CD4-positive, alpha-beta T cell treated with Interleukin-10 for 1 hour (primary cell): Measurements from ENCODE around the gene OR6X1.

ENCODE experiments used
- DNase-seq: peaks from one replicate; pipeline ENCODE4 v3.0.0-alpha.2; 2020

OR6X1 gene, protein sequence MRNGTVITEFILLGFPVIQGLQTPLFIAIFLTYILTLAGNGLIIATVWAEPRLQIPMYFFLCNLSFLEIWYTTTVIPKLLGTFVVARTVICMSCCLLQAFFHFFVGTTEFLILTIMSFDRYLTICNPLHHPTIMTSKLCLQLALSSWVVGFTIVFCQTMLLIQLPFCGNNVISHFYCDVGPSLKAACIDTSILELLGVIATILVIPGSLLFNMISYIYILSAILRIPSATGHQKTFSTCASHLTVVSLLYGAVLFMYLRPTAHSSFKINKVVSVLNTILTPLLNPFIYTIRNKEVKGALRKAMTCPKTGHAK

DNA sequence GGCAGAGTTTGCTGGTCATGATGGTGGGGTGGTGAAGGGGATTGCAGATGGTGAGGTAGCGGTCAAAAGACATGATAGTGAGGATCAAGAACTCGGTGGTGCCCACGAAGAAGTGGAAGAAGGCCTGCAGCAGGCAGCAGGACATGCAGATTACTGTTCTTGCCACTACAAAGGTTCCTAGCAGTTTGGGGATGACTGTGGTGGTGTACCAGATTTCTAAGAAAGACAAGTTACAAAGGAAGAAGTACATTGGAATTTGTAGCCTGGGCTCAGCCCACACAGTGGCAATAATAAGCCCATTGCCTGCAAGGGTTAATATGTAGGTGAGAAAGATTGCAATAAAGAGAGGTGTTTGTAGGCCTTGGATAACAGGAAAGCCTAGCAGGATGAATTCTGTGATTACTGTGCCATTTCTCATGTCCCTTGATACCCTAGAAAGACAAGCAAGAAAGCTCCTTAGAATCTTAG lies at the start of gene OR6X1:
Gene OR6X1 (minus strand): TSS at position 418 of the 468 bp plus-strand sequence. CDS start 0 bp downstream, at position 418.
- no peak for DNase-seq

DNA sequence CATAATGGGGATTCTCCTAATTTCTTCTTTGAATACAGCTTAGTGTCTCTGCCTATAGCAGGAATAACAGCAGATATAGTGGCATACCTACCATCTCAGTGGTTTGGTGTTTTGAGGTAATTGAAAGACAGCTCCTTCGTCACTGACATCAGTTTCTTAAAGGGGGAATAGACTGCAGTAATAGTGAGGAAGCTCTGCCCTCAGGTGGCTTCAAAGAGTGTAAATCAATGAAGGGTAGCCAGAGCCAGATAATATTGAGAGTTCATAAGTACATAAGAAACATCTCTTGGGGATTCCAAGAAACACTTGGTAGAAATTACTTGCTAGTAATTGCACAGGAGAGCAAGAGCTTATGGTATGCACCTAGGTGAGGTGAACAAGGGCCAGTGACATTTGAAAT lies 47.4 kb upstream of the OR6X1 start:
- DNase-seq: no peak

DNA sequence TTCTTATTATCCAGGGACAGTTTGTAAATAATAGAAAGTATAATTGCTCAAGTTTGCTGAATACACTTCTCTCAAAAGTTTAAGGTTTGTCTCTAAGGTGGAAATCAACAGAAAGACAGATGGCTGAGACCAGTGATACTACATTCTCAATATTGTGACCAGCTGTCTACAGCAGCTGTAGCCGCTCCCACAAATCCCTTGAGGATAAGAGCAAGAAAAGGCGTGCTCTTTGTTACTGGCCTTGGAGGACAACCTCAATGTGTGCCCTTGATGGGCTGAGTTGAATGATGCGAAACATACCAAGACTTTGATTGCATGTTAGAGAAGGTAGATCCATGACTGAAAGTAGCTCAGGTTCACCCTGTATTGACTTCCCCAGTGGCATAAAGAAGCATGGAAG lies 45.7 kb upstream of the OR6X1 start:
- DNase-seq: no peak

DNA sequence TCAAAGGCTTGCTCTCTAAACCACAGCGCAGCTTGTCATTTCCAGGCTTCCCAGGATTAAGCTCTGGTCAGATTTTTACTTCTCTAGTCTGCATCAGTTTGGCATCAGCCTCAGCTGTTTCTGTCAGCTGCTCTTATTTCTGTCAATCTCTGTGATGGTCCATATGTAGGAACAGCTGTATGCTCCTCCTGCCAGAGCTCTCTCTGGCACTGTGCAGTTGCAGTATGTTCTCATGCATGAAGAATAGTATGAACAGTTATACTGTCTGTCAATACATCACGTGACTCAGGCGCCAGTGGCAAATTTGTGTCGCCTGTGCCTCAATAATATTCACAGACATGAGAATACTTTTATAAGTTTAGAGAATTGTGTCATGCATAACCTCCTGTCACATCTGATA lies 45.1 kb upstream of the OR6X1 start:
- DNase-seq: no peak

DNA sequence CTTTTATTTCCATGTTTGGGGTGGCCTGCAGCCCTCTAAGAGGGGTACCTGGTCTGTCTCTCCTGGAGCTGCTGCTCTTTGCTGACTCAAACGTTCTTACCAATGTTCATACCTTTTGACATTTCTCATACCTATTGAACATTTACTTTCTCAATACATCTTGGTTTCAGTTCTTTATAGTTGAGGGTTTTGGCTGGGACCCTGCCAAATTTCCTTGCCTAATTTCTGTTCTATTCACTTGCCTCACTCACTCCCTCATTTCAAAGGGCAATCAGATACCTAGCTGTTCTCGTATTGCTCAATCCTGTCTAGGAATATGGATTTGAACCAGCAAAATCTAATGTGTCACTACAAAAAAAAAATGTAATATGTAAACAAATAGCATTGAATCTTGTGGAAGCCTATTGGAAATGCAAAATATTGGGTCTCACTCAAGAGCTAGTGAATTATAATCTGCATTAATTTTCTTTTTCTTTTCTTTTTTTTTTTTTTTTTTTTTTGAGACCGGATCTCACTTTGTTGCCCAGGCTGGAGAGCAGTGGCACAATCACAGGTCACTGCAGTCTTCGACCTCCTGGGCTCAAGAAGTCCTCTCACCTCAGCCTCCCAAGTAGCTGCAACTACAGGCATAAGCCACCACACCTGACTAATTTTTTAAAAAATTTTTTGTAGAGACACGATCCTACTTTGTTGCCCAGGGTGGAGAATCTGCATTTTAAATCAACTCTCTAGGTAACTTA lies 44.4 kb upstream of the OR6X1 start:
- no peak for DNase-seq

DNA sequence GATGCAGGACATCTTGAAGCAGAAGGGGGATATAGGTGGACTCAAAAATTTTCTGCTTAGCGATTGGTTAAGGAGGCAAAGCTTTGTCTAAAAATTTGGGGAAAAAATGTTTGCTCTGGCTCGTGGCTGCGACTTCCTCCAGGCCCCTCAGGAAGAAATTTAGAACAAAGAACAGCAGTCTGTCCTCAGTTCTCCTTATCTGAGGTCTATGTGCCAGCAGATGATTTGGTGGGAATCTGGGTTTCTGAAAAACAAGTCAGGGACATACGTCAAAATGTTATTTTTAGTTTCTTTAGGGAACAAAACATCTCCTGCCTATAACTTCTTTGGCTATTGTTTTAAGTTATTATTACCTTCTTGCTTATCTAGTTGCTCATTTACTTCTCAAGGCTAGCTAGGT lies 43.8 kb upstream of the OR6X1 start:
- no peak for DNase-seq

DNA sequence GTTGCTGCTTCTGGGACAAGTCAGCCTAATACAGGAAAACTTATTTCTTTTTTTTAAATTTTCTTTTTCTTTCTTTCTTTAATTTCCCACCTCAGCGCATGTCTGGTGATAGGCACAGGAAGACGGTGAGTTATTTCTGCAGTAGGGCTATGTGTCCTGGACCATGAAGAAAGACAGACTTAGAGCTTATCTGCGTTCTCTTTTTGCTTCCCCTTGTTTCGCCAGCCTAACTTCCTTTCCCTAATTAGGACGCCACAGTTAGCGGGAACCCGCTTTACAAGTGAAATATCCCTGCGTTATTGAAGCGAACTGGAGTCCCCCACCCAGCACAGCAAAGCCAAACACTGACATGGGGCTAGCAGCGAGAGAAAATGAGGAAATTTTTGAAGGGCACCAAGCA lies 43.2 kb upstream of the OR6X1 start:
- DNase-seq: no peak

DNA sequence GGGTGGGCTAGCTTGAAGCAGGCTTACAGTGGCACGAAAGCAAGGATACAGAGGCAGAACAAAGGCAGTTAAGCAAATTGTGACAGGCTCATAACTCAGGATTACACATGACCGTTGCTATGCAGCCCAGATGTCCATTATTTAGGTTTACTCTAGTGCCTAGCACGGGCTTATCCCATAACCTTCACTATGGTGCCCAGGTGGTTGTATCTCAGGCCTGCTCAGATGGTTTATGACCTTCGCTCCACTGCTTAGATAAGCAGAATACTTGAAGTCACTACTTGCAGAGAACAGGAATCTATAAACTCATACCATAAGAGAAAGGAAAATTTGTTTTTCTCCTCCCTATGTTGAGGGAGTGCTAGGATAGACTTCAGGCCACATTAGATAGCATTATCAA lies 42.8 kb upstream of the OR6X1 start:
- no peak for DNase-seq

DNA sequence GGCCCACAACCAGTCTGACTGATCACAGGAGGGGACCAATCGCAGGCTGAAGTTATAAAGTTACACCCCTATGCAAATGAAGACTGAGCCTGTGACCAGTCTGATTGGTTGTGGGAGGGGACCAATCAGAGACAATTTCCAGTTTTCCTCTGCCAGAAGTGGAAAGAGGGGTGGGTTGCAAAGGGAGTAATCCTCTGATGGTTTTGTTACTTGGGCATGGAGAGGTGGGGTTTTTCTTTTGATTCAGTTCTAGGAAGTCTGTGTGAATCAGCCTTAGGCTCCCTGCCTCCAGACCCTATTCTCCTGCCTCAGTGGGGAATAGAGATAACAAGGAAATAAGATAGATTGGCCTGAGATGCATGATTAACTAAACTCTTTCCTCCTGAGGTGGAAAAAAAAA lies 41.9 kb upstream of the OR6X1 start:
- DNase-seq: no peak

DNA sequence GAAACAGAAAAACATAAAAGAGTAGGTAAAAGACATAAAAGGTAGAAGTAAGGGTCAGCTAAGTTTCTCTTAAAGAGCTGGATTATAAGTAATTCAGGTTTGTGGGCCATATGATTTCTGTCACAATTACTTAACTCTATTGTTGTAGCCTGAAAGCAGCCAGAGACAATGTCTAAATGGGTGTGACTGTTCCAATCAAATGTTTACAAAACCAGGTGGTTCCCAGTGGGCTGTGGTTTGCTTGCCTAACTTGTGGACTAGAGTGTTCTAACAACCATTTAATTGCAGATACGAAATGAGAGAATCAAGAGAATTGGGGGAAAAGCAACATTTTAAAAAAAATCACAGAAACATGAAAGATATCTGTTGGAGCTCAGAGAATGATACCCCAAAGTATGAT lies 29.2 kb upstream of the OR6X1 start:
- DNase-seq: no peak

DNA sequence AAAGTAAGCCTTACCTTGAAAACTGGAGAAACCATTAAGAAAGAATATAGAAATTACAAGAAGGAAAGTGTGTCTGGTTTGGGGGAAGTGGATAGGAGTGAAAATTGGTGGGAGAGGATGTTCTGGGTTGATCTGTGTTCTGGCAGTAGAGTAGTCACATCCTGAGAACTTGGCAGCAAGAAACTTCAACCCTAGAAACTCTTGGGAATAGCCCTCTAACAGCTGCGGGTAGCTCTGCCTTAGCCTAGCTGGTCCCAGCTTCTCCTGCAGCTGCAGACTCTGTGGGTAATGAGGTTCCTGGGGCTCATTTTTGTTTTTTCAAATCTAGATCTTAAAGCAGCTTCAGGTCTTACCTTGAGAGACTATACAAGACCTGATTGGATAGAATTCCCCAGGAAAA lies 24.2 kb upstream of the OR6X1 start:
- no peak for DNase-seq

DNA sequence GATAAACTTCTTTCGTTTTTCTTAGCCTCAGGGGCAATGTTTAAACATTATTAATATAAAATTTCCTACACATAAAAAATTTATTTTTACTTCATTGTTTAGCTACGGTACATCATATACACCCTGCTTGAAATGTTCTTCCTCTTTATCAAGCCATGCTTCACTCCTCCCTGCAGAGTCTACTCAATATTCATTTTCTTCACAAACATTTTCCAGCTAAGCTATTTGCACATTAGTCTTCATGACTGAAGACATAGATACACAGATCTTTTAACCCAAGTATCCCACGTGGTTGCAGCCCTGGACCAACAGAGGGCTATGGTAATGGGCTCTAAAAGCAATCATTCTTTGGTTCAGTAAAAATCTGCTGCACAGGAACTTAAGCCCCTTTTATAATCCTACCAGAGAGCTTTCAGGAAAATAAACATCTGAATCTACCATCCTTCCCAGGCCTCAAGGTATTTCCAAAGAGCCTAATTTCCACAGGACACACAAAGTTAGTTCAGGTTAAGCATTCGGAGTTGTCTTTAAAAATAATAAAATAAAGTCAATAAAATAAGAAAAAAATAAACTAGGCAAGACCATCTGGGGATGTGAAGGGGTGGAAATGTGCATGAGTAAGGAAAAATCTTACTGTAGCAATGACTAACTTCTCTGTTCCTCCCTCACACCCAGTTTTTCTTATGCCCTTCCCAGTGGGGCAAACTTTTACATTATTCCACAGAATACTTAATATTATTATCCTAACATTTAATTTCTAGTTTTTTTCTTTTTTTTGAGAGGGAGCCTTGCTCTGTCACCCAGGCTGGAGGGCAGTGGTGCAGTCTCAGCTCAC lies 21.6 kb upstream of the OR6X1 start:
- DNase-seq: no peak

DNA sequence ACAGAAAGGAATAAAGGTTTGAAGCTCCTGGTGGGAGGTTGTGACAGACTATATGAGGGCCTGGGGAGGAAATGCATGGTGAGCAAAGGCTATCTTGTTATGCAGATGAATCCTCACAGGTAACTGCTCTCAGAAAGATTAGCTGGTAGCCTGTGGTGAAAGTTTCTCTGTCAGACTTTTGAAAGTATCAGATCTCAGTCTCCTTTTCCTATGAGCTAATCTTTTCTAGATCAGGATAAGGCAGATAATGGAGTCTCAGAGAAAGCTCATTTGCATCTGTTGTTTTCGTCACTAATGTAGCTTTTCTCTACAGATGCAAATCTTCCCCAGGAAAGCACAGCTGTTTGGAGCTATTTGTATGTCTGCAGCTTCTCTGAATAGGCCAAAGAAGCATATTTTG lies 21.0 kb upstream of the OR6X1 start:
- DNase-seq: no peak

DNA sequence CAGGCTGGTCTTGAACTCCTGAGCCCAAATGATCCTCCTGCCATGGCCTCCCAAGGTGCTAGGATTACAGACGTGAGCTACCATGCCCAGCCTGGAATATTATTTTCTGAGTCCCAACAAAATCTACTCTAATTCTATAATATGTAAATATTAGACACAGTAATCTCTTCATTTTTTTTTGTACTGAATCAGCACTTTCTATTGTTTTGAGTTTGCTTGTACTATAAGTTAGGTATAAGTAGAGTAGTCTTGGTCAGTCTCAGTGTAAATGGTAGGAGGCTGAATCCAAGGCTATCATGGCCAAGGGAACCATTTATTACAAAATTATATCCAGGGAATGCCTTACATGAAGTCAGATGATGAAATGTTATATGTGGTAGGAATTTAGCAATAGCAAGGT lies 19.6 kb upstream of the OR6X1 start:
- DNase-seq: no peak

DNA sequence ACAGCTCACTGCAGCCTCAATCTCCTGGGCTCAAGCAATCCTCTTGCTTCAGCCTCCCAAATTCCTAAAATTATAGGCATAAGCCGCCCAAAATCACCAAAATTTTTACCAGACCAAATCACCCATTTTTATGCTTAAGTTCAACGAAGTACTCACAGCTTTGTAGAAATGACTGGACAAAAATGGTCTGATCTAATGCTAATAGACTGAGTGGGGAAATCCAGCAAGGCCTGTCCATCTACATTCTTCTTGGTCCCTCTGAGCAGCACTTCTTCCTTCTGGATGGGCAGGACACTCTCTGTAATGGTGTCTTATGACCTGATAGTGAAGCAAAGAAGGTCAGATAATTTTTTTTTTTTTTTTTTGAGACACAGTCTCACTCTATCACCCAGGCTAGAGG lies 18.7 kb upstream of the OR6X1 start:
- no peak for DNase-seq

DNA sequence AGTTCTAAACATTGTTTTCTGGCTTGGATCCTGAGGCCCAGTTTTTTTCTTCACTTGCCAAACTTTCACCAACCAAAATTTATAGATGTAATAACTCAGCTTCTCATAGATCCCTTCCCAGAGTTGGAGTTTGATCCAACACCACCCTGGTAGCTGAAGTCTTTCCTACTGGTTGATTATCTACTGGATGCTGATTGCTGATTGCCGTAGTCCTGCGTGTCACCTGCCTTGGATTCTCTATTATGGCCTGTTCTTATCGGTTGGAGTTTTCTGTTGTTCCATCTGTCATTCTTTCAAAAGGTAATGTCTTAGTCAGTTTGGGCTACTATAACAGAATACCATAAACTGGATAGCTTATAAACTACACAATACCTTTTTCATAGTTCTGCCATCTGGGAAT lies 17.3 kb upstream of the OR6X1 start:
- no peak for DNase-seq

DNA sequence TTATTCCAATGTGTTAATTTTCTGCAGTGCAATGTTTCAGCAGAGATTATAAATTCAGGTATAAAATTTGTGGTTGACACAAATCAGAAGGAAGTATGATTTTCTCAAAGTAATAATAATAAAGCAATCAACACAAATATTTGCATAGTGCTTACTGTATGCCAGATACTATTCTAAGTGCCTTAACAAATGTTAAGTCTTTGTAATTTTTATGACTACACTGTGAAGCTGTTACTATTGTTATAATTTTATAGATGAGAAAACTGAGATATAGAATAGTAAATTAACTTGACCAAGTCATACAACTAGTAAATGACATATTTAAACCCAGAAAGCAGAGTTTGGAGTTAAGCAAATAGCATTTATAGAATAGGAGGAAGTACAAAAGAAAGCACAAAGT lies 16.4 kb upstream of the OR6X1 start:
- DNase-seq: no peak

DNA sequence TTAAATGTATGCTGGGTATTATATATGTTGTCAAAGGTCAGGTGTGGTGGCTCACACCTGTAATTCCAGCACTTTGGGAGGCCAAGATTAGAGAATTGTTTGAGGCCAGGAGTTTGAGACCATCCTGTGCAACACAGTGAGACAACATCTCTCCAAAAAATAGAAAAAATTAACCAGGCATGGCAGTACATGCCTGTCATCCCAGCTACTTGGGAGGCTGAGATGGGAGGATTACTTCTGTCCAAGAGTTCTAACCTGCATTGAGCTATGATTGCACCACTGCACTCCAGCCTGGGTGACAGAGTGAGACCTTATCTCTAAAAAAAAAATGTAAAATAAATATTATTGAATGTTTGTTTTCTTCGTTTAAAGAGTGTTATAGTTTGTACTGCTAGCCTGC lies 11.3 kb upstream of the OR6X1 start:
- DNase-seq: no peak

DNA sequence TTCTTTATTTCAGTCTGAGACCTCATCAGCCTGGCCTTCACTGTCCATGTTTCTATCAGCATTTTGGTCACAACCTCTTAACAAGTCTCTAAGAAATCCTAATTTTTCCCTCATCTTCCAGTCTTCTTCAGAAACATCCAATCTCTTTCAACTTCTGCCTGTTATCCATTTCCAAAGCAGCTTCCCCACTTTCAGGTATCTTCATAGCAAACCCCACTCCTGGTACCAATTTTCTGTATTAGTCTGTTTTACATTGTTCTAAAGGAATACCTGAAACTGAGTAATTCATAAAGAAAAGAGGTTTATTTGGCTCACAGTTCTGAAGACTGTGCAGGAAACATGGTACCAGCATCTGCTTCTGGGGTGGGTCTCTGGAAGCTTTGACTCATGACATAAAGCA lies 8.1 kb upstream of the OR6X1 start:
- no peak for DNase-seq

DNA sequence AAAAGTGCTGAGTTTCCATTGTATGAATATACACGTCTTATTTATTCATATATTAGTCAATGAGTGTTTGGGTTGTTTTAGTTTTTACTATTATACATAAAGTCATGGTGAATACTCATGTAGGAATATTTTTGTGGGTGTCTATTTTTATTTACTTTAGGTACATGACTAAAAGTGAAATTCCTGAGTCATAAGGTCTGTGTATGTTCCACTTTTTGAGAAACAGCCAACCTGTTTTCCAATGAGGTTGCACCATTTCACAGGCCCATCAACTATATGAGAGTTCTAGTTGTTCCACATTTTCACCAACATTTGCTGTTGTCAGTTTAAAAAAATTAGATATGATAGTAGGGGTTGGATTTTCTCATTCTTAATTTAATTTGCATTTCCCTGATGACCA lies 6.6 kb upstream of the OR6X1 start:
- DNase-seq: no peak

DNA sequence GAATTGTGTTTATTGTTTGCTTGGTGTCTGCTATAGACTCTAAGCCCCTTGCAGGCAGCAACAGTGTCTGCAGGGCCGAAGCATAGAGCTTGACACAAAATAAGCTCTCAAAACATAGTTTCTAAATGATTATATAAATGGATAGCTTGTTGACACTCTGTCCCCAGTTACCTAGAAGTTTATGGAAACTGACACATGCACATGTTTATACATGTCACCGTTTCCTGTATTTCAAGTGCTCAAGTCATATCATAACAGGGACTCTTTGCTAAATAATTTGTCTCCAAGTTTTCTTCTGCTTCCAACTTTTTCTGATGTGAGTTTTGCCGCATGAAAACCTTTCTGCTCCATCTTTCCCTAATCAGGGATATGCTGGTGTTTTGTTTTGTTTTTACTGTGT lies 3.7 kb upstream of the OR6X1 start:
- DNase-seq: no peak

DNA sequence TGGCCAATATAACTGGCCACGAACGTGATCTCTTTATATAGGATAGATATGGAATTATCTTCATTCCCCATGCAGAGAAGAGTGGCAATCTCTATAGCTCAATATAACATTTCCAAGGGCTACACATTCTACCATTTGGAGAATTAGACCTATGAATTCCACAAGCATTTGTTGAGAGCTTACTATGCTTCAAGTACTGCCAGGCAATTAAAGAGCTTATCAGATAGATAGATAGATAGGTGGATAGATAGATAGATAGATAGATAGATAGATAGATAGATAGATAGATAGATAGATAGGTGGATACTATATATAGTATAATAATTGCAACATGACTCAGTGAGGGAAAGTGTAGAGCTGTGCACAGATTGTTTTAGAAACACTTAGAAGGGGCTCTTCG lies 1.5 kb upstream of the OR6X1 start:
- no peak for DNase-seq

DNA sequence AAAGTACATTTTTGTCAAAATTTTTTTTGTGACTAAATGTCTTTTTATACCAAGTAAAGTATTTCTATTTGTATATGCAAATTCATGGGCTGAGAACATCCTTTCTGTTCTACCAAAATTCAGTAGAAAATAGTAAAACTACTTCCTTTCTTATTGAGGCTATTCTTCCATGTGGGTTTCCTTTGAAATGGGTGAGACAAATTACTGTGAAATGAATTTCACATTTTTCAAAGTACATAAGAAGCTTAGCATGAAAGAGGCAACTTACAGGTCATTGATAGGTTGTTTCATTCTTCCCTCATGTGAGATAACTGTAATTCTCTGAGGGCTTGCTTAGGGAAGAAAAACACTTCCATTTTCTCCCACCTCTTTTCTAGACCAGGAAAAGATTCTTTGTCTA lies 1.0 kb upstream of the OR6X1 start:
- DNase-seq: no peak

DNA sequence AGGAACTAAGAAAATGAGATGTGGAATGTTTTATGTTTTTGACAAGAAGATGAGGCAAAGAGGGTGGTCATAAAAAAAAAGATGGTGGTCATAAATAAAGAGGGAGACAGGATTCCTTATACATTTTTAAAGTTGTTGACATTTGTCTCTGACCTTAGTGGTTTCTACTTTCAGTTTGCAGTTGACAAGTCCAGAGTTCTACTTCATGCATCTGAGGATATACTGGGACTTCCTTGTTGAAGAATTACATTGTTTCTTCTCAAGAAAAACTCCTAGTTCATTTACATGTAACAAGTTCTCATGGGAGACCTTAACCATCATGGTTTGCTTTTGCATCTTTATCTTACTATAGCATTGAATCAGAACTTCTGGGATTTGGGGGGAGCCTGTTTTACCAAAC lies 1.2 kb downstream of the OR6X1 start:
- DNase-seq: no peak
